OCI-LY7 (cell line): ENCODE results near the gene MED8. TPM values are rescaled to one million over a fixed set of nuclear protein-coding genes. Genes with fewer than 3 reads are reported as not detected.

Experiments used
- BruUV-seq: library from RNA; stranded (reverse); fragments of 400-500 nt; replicated peaks from 2 replicates; lab custom pipeline; 2021; lab: Mats Ljungman, UMichigan
- CTCF ChIA-PET: fragments of 300-600 bp; sonication (Branson Sonifier 250); formaldehyde crosslinking; loops from one replicate; lab custom pipeline; 2022; ENCODE audit warnings: antibody characterized with exemption; ENCODE audit not compliant: unreplicated experiment; lab: Charles Lee
- POLR2A ChIA-PET: fragments of 300-600 bp; sonication (Branson Sonifier 250); formaldehyde crosslinking; loops from one replicate; lab custom pipeline; 2022; ENCODE audit warnings: antibody characterized with exemption; lab: Charles Lee
- DNase-seq: peaks from one replicate; pipeline ENCODE4 v3.0.0-alpha.2; 2015; ENCODE audit warnings: low spot score
- H2AFZ ChIP-seq: fragments of 200-600 bp; sonication (generic), shearing (Covaris generic); 2 replicates; pipeline ENCODE4 v1.6.1; 2014; ENCODE audit warnings: mild to moderate bottlenecking, antibody characterized with exemption, low read length, moderate library complexity
- H3K27ac ChIP-seq: fragments of 200-600 bp; sonication (generic); 2 replicates; pipeline ENCODE4 v1.5.1; 2014; ENCODE audit warnings: mixed run types, low read depth, mild to moderate bottlenecking, moderate library complexity, low read length, inconsistent platforms; ENCODE audit not compliant: poor library complexity, severe bottlenecking
- H3K36me3 ChIP-seq: fragments of 200-600 bp; sonication (generic); 2 replicates; pipeline ENCODE4 v1.6.1; 2014; ENCODE audit warnings: mild to moderate bottlenecking, antibody characterized with exemption, low read length, moderate library complexity, mixed read lengths; ENCODE audit not compliant: insufficient read depth
- H3K4me1 ChIP-seq: fragments of 200-600 bp; sonication (generic); 2 replicates; pipeline ENCODE4 v1.5.1; 2014; ENCODE audit warnings: mild to moderate bottlenecking, low read length; ENCODE audit not compliant: insufficient read depth, poor library complexity, severe bottlenecking
- H3K4me2 ChIP-seq: fragments of 200-600 bp; sonication (generic); 2 replicates; pipeline ENCODE4 v1.6.1; 2014; ENCODE audit warnings: mild to moderate bottlenecking, low read length
- H3K4me3 ChIP-seq: fragments of 200-600 bp; sonication (generic); 2 replicates; pipeline ENCODE4 v1.5.1; 2014; ENCODE audit warnings: mild to moderate bottlenecking, low read depth, low read length; ENCODE audit not compliant: poor library complexity, severe bottlenecking
- H3K79me2 ChIP-seq: fragments of 200-600 bp; sonication (generic); 2 replicates; pipeline ENCODE4 v1.6.1; 2016; ENCODE audit warnings: low read depth, mild to moderate bottlenecking, low read length, moderate library complexity, mixed read lengths; ENCODE audit not compliant: insufficient read depth
- H3K9me2 ChIP-seq: fragments of 200-600 bp; sonication (generic); 2 replicates; pipeline ENCODE4 v1.6.1; 2016; ENCODE audit warnings: mild to moderate bottlenecking, low read length, mixed read lengths; ENCODE audit not compliant: insufficient read depth
- H3K9me3 ChIP-seq: fragments of 200-600 bp; sonication (generic); 2 replicates; pipeline ENCODE4 v1.6.1; 2014; ENCODE audit warnings: mild to moderate bottlenecking, mixed run types, low read length, mixed read lengths
- H4K20me1 ChIP-seq: fragments of 200-600 bp; sonication (generic); 2 replicates; pipeline ENCODE4 v1.6.1; 2014; ENCODE audit warnings: mild to moderate bottlenecking, antibody characterized with exemption, low read length, moderate library complexity, mixed read lengths; ENCODE audit not compliant: insufficient read depth
- EZH2phosphoT487 ChIP-seq: fragments of 200-600 bp; sonication (generic); IDR thresholded peaks from 2 replicates; pipeline ENCODE4 v1.6.1; 2018; ENCODE audit warnings: low read depth, borderline replicate concordance, mild to moderate bottlenecking, mixed run types, antibody characterized with exemption, low read length, moderate library complexity, mixed read lengths
- intact Hi-C: fragments of 100-400 bp; cut with micrococcal nuclease; formaldehyde crosslinking; loops from one replicate; pipeline ENCODE4 v1.10.0; 2022; ENCODE audit not compliant: unreplicated experiment
- total RNA-seq, 2 experiments: library from RNA; depleted of rRNA in 1 of 2; stranded (reverse); fragments of >200 nt in 1 of 2; shearing (Covaris generic) in 1 of 2; gene quantifications; 2 replicates each; pipeline ENCODE4 v1.2.3, GENCODE V29; 2014 to 2022
- TF ChIP-seq, protein P1 (sequence below): fragments of 200-600 bp; sonication (generic); conservative IDR thresholded peaks from 2 replicates; pipeline ENCODE4 v1.5.1; 2014; ENCODE audit warnings: mild to moderate bottlenecking, antibody characterized with exemption, low read length, moderate library complexity, mixed read lengths

Gene MED8
- total RNA-seq, 2 experiments from 2014 or later, result 37.6 to 37.8 TPM

DNA sequence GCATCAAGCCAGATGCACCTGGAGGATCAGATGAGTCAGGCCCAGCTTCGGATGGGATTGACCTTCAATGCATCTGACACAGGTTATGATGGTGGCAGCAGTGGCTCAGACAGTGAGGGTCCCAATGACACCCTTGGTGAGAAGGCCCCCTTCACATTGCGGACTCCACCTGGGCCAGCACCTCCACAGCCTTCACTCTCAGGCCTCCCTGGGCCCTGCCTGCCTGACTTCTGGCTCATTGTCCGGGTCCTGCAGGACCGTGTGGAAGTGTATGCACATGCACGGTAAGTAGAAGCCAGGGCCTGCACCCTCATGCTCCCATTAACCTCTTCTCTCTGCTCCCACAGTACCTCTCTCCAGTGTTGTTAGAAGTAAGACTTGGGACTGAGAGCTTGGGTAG is 43.3 kb upstream of the MED8 start:
- POLR2A ChIA-PET, result no interaction called here
- Histone ChIP-seq H3K9me2 (no peaks in the 10 kb centered on the region), H3K27ac (no peak overlapping the region), H3K4me3 (no peak overlapping the region), H3K9me3 (no peaks in the 10 kb centered on the region), H3K36me3 (peaks cover 56% of the 10 kb centered on the region), H3K4me1 (no peaks in the 10 kb centered on the region), H4K20me1 (no peaks in the 10 kb centered on the region), H2AFZ (no peak overlapping the region), H3K79me2 (no peaks in the 10 kb centered on the region), H3K4me2 (no peak overlapping the region)
- no peak for DNase-seq
- CTCF ChIA-PET, result no interaction called here
- BruUV-seq, result no TSS peak
- TF ChIP-seq, protein P1, sequence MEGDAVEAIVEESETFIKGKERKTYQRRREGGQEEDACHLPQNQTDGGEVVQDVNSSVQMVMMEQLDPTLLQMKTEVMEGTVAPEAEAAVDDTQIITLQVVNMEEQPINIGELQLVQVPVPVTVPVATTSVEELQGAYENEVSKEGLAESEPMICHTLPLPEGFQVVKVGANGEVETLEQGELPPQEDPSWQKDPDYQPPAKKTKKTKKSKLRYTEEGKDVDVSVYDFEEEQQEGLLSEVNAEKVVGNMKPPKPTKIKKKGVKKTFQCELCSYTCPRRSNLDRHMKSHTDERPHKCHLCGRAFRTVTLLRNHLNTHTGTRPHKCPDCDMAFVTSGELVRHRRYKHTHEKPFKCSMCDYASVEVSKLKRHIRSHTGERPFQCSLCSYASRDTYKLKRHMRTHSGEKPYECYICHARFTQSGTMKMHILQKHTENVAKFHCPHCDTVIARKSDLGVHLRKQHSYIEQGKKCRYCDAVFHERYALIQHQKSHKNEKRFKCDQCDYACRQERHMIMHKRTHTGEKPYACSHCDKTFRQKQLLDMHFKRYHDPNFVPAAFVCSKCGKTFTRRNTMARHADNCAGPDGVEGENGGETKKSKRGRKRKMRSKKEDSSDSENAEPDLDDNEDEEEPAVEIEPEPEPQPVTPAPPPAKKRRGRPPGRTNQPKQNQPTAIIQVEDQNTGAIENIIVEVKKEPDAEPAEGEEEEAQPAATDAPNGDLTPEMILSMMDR, result no peak
- TF ChIP-seq EZH2phosphoT487, result no peak
- intact Hi-C loops, result no loop called here

DNA sequence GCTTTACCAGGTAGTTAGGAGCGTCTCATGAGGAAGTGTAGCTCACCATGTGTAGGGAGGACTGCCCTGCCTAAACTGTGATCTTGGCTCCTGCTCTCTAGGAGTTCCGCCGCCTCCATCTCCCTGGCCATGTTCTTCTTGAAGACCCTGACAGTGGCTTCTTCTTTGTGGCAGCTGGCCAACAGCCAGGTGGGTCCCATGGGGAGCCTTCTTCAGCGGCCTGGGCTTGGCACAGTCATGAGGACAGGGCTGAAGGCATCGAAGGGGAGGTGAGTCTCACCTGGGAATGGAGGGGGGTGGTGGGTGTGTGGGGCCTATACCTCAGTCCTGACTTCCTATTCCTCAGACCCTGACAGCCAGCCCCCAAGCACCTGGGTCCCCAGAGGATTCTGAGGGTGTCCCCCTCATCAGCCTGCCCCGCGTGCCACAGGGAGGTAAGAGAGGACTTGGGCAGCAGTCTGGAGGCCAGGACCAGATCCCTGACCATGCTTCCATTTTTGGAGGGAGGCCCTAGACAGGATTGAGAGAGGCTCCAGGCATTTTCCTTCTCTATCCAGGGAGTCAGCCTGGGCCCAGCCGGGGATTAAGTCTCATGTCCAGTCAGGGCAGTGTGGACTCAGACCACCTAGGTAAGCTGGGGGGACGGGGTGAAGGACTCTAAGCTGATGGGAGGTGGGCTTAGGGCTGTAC is 42.7 kb upstream of the MED8 start:
- TF ChIP-seq, protein P1, result no peak
- no peak for TF ChIP-seq EZH2phosphoT487

DNA sequence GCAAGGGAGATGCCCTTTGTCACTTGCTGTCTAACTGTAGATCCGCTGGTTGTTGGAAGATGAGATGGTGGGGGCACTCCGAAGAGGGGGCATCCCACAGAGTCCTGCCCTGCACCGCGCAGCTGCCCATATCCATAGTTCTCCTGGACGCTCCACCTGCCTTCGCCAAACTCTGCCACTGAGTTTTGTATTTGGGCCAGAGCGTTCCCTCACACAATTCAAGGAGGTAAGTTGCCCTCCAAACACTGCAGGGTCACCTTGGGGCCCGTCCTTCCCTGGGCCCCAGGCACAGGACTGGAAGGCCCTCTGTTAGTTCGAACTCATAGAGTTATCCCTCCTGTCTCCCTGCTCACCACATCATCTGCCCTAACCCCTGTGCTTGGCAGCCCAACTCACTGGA is 42.1 kb upstream of the MED8 start:
- ChIA-PET POLR2A (no interaction called here), CTCF (no interaction called here)
- no peak overlapping the region for H3K4me3 ChIP-seq
- no peak overlapping the region for H3K4me2 ChIP-seq
- no peaks in the 10 kb centered on the region for H3K4me1 ChIP-seq
- no peaks in the 10 kb centered on the region for H3K9me2 ChIP-seq
- TF ChIP-seq, protein P1, result no peak
- TF ChIP-seq EZH2phosphoT487, result no peak
- BruUV-seq, result no TSS peak
- no peak for DNase-seq
- no peaks in the 10 kb centered on the region for H4K20me1 ChIP-seq
- peaks cover 69% of the 10 kb centered on the region for H3K36me3 ChIP-seq
- H3K27ac ChIP-seq, result no peak overlapping the region
- H3K79me2 ChIP-seq, result no peaks in the 10 kb centered on the region
- intact Hi-C loops, result no loop called here
- H3K9me3 ChIP-seq, result no peaks in the 10 kb centered on the region
- H2AFZ ChIP-seq, result no peak overlapping the region

More for the DNA sequence above, 42.7 kb upstream of the MED8 start:
- intact Hi-C loops, result no loop called here
- Histone ChIP-seq H3K4me1 (no peaks in the 10 kb centered on the region), H3K4me3 (no peak overlapping the region), H3K9me2 (no peaks in the 10 kb centered on the region), H3K36me3 (peaks cover 62% of the 10 kb centered on the region), H2AFZ (no peak overlapping the region), H4K20me1 (no peaks in the 10 kb centered on the region), H3K9me3 (no peaks in the 10 kb centered on the region), H3K79me2 (no peaks in the 10 kb centered on the region), H3K4me2 (no peak overlapping the region), H3K27ac (no peak overlapping the region)
- no TSS peak for BruUV-seq
- no peak for DNase-seq
- POLR2A ChIA-PET, result no interaction called here
- CTCF ChIA-PET, result no interaction called here
